GM23338 (cell line): ENCODE data around the gene ZNF674. TPM values are rescaled to one million over a fixed set of nuclear protein-coding genes. Genes with fewer than 3 reads are reported as not detected.

ENCODE experiments used
- ATAC-seq: fragments of 200-7000 bp; cut with Tn5 transposase; 3 replicates; pipeline ENCODE4 v1.9.1; 2020
- DNase-seq: peaks from one replicate; pipeline ENCODE4 v3.0.0-alpha.2; 2015; ENCODE audit warnings: low spot score
- H2AFZ ChIP-seq: fragments of 200-600 bp; sonication (generic); 2 replicates; pipeline ENCODE4 v1.8.0; 2016; ENCODE audit warnings: antibody characterized with exemption, mild to moderate bottlenecking, moderate library complexity
- H3F3A ChIP-seq: fragments of 200-600 bp; sonication (generic); replicated peaks from 2 replicates; pipeline ENCODE4 v1.8.0; 2017; ENCODE audit warnings: antibody characterized with exemption, mixed run types, low read depth
- H3K27ac ChIP-seq: fragments of 200-600 bp; sonication (generic); 2 replicates; pipeline ENCODE4 v1.6.1; 2016; ENCODE audit warnings: low read depth
- H3K27me3 ChIP-seq: fragments of 200-600 bp; sonication (generic); 2 replicates; pipeline ENCODE4 v1.8.0; 2016; ENCODE audit warnings: mild to moderate bottlenecking, mixed run types, moderate library complexity; ENCODE audit not compliant: insufficient read depth
- H3K36me3 ChIP-seq: fragments of 200-600 bp; sonication (generic); 2 replicates; pipeline ENCODE4 v1.8.0; 2016; ENCODE audit warnings: mild to moderate bottlenecking; ENCODE audit not compliant: insufficient read depth
- H3K4me1 ChIP-seq: fragments of 200-600 bp; sonication (generic); 2 replicates; pipeline ENCODE4 v1.8.0; 2016; ENCODE audit warnings: mild to moderate bottlenecking, moderate library complexity; ENCODE audit not compliant: insufficient read depth
- H3K4me2 ChIP-seq: fragments of 200-600 bp; sonication (generic); 2 replicates; pipeline ENCODE4 v1.7.1; 2017; ENCODE audit warnings: mixed run types
- H3K4me3 ChIP-seq: fragments of 200-600 bp; sonication (generic); 2 replicates; pipeline ENCODE4 v1.6.1; 2016; ENCODE audit warnings: mixed run types
- H3K79me2 ChIP-seq: fragments of 200-600 bp; sonication (generic); replicated peaks from 2 replicates; pipeline ENCODE4 v1.8.0; 2017; ENCODE audit warnings: mild to moderate bottlenecking; ENCODE audit not compliant: insufficient read depth
- H3K9me2 ChIP-seq: fragments of 200-600 bp; sonication (generic); 2 replicates; pipeline ENCODE4 v1.8.0; 2017; ENCODE audit not compliant: insufficient read depth
- H4K20me1 ChIP-seq: fragments of 200-600 bp; sonication (generic); replicated peaks from 2 replicates; pipeline ENCODE4 v1.8.0; 2017; ENCODE audit warnings: mild to moderate bottlenecking; ENCODE audit not compliant: insufficient read depth
- H3K27ac Mint-ChIP-seq: 2 replicates; pipeline ENCODE4 v1.8.0; 2020; ENCODE audit warnings: inconsistent platforms, mild to moderate bottlenecking, moderate library complexity, mixed read lengths
- H3K27me3 Mint-ChIP-seq: 3 replicates; pipeline ENCODE4 v1.8.0; 2022; ENCODE audit warnings: low read depth, mild to moderate bottlenecking, moderate library complexity, mixed read lengths, inconsistent platforms; ENCODE audit not compliant: insufficient read depth, poor library complexity
- H3K36me3 Mint-ChIP-seq: 3 replicates; pipeline ENCODE4 v1.8.0; 2021; ENCODE audit warnings: low read depth, mild to moderate bottlenecking, inconsistent platforms, moderate library complexity, mixed read lengths
- H3K4me1 Mint-ChIP-seq: 3 replicates; pipeline ENCODE4 v1.8.0; 2020; ENCODE audit warnings: mild to moderate bottlenecking, inconsistent platforms, mixed read lengths
- H3K4me3 Mint-ChIP-seq: 3 replicates; pipeline ENCODE4 v1.8.0; 2021; ENCODE audit warnings: moderate library complexity, mild to moderate bottlenecking, inconsistent platforms, mixed read lengths
- H3K9me3 Mint-ChIP-seq: 3 replicates; pipeline ENCODE4 v1.8.0; 2020; ENCODE audit warnings: moderate library complexity, mild to moderate bottlenecking, inconsistent platforms, mixed read lengths
- CREB1 ChIP-seq: fragments of 250-450 bp; sonication (Bioruptor Pico); IDR thresholded peaks from 2 replicates; pipeline ENCODE4 v1.5.0; 2020; ENCODE audit warnings: low read depth, mild to moderate bottlenecking, moderate library complexity
- EZH2 ChIP-seq: fragments of 200-600 bp; sonication (generic); IDR thresholded peaks from one replicate; pipeline ENCODE4 v1.8.0; 2017; ENCODE audit warnings: antibody characterized with exemption, mild to moderate bottlenecking, low read depth; ENCODE audit not compliant: unreplicated experiment
- EZH2phosphoT487 ChIP-seq: fragments of 200-600 bp; sonication (generic); IDR thresholded peaks from one replicate; pipeline ENCODE4 v1.8.1; 2018; ENCODE audit warnings: antibody characterized with exemption; ENCODE audit not compliant: unreplicated experiment
- POLR2AphosphoS5 ChIP-seq: IDR thresholded peaks from 2 replicates; pipeline ENCODE4 v1.6.1; 2016; ENCODE audit warnings: antibody characterized with exemption, low read depth
- ZNF114 ChIP-seq: fragments of 250-450 bp; sonication (Bioruptor Pico); IDR thresholded peaks from 2 replicates; pipeline ENCODE4 v1.5.0; 2020; ENCODE audit warnings: mild to moderate bottlenecking, moderate library complexity
- ZNF331 ChIP-seq: fragments of 250-450 bp; sonication (Bioruptor Pico); IDR thresholded peaks from 2 replicates; pipeline ENCODE4 v1.5.0; 2020; ENCODE audit warnings: low read depth, mild to moderate bottlenecking, moderate library complexity
- long read RNA-seq: library from polyadenylated mRNA; unstranded; transcript quantifications from one replicate; pipeline ENCODE4 v2.0.0, GENCODE V29; 2020; ENCODE audit not compliant: unreplicated experiment
- polyA plus RNA-seq: library from polyadenylated mRNA; unstranded; fragments of >200 nt; fragmentation: Nextera tagmentation; extraction: Ambion mirVana; gene quantifications from 2 replicates; pipeline ENCODE4 v1.2.1, GENCODE V29; 2016
- total RNA-seq: library from RNA; depleted of rRNA; stranded (reverse); fragments of >200 nt; shearing (Covaris generic); gene quantifications from 2 replicates; pipeline ENCODE4 v1.2.3, GENCODE V29; 2014; rRNA removed
- TF ChIP-seq, protein P1 (sequence below): fragments of 250-450 bp; sonication (Bioruptor Pico); IDR thresholded peaks from 2 replicates; pipeline ENCODE4 v1.5.0; 2020; ENCODE audit warnings: mild to moderate bottlenecking, moderate library complexity
- TF ChIP-seq, protein P2 (sequence below), 2 experiments: fragments of 200-600 bp in 1 of 2; sonication (generic) in 1 of 2; conservative IDR thresholded peaks; 2 replicates each; pipeline versions ENCODE4 v1.5.1 to v1.6.1; 2016 to 2017; ENCODE audit warnings: antibody characterized with exemption in 2 of 2, low read depth in 2 of 2, mild to moderate bottlenecking in 2 of 2, moderate library complexity in 1 of 2

Gene ZNF674
- 5.5 and 5.8 TPM in 2 replicates for total RNA-seq
- polyA plus RNA-seq = 2.6 and 3.0 TPM in 2 replicates
- long read RNA-seq, partial matches to known transcripts = 0 of 3 reads
- long read RNA-seq, other reads (novel, unspliced or antisense) = 3 of 3 reads

DNA sequence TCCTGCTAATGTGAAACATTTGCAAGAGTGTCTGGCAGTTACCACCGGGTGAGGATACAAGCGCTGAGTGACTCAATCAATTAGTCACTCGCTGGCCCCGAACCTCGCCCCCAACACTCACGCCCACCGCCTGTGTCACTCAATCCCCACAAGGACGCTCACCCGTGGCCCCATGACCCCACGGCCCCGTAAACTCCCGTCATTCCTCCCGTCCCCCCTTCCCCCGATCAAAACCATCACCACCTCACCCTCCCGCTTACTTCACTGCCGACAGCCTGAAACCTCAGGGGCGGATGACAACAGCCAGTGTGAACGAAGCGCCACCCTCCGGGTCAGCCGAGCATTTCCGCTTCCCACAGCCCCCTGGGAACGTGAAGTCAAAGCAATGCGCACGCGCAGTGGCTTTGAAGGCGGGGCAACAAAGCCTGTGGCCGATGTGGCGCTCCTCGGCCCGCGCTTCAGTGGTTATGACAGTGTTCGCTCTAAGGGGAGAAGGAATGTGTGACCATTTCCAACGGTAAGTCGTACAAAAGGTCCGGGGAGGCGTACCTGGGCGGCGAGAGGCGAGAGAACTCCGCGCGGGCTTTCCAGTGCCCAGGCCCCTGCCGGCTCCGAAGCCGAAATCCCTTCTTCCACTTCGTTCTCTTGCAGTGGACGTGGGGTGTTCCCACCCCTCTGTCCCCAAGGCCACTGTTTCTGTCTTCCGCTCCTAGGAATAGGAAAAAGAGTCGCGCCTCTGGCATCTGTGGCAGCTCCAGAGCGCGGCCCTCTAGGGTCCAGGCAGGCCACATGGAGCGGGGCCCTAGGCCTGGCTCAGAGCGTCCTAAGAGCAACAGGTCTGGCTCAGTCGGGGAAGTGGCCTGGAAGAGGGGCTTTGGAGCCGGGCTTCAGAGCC lies at the start of gene ZNF674:
Gene ZNF674, minus strand, starts transcription at position 311 of the 895 bp plus-strand sequence. CDS start 3,334 bp downstream, outside the sequence.
- peak within 1 kb of the TSS; percentile 86 for H3K4me3 ChIP-seq
- no peaks in the 10 kb centered on the region for H3K9me2 ChIP-seq
- no peaks in the 10 kb centered on the region for H3K27me3 Mint-ChIP-seq
- peaks cover 9% of the 10 kb centered on the region for H3K9me3 Mint-ChIP-seq
- H3K4me1 ChIP-seq = no peaks in the 10 kb centered on the region; the same call in 1 of the 2 replicates
- TF ChIP-seq, protein P1, sequence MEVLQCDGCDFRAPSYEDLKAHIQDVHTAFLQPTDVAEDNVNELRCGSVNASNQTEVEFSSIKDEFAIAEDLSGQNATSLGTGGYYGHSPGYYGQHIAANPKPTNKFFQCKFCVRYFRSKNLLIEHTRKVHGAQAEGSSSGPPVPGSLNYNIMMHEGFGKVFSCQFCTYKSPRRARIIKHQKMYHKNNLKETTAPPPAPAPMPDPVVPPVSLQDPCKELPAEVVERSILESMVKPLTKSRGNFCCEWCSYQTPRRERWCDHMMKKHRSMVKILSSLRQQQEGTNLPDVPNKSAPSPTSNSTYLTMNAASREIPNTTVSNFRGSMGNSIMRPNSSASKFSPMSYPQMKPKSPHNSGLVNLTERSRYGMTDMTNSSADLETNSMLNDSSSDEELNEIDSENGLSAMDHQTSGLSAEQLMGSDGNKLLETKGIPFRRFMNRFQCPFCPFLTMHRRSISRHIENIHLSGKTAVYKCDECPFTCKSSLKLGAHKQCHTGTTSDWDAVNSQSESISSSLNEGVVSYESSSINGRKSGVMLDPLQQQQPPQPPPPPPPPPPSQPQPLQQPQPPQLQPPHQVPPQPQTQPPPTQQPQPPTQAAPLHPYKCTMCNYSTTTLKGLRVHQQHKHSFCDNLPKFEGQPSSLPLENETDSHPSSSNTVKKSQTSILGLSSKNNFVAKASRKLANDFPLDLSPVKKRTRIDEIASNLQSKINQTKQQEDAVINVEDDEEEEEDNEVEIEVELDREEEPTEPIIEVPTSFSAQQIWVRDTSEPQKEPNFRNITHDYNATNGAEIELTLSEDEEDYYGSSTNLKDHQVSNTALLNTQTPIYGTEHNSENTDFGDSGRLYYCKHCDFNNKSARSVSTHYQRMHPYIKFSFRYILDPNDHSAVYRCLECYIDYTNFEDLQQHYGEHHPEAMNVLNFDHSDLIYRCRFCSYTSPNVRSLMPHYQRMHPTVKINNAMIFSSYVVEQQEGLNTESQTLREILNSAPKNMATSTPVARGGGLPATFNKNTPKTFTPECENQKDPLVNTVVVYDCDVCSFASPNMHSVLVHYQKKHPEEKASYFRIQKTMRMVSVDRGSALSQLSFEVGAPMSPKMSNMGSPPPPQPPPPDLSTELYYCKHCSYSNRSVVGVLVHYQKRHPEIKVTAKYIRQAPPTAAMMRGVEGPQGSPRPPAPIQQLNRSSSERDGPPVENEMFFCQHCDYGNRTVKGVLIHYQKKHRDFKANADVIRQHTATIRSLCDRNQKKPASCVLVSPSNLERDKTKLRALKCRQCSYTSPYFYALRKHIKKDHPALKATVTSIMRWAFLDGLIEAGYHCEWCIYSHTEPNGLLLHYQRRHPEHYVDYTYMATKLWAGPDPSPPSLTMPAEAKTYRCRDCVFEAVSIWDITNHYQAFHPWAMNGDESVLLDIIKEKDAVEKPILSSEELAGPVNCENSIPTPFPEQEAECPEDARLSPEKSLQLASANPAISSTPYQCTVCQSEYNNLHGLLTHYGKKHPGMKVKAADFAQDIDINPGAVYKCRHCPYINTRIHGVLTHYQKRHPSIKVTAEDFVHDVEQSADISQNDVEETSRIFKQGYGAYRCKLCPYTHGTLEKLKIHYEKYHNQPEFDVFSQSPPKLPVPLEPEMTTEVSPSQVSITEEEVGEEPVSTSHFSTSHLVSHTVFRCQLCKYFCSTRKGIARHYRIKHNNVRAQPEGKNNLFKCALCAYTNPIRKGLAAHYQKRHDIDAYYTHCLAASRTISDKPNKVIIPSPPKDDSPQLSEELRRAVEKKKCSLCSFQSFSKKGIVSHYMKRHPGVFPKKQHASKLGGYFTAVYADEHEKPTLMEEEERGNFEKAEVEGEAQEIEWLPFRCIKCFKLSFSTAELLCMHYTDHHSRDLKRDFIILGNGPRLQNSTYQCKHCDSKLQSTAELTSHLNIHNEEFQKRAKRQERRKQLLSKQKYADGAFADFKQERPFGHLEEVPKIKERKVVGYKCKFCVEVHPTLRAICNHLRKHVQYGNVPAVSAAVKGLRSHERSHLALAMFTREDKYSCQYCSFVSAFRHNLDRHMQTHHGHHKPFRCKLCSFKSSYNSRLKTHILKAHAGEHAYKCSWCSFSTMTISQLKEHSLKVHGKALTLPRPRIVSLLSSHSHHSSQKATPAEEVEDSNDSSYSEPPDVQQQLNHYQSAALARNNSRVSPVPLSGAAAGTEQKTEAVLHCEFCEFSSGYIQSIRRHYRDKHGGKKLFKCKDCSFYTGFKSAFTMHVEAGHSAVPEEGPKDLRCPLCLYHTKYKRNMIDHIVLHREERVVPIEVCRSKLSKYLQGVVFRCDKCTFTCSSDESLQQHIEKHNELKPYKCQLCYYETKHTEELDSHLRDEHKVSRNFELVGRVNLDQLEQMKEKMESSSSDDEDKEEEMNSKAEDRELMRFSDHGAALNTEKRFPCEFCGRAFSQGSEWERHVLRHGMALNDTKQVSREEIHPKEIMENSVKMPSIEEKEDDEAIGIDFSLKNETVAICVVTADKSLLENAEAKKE (CRISPR knock-in tag) = no peak
- no peak for TF ChIP-seq ZNF114 (CRISPR knock-in tag)
- TF ChIP-seq ZNF331 (CRISPR knock-in tag) = no peak
- peak; percentile 83 for TF ChIP-seq POLR2AphosphoS5
- TF ChIP-seq, protein P2, sequence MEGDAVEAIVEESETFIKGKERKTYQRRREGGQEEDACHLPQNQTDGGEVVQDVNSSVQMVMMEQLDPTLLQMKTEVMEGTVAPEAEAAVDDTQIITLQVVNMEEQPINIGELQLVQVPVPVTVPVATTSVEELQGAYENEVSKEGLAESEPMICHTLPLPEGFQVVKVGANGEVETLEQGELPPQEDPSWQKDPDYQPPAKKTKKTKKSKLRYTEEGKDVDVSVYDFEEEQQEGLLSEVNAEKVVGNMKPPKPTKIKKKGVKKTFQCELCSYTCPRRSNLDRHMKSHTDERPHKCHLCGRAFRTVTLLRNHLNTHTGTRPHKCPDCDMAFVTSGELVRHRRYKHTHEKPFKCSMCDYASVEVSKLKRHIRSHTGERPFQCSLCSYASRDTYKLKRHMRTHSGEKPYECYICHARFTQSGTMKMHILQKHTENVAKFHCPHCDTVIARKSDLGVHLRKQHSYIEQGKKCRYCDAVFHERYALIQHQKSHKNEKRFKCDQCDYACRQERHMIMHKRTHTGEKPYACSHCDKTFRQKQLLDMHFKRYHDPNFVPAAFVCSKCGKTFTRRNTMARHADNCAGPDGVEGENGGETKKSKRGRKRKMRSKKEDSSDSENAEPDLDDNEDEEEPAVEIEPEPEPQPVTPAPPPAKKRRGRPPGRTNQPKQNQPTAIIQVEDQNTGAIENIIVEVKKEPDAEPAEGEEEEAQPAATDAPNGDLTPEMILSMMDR (conservative IDR thresholded peaks at IDR 0.05; ENCODE audit: low read depth in 2 of 2) = peak; percentile 31 to 52; a peak in 3 of 4 replicates
- no peak for TF ChIP-seq CREB1 (CRISPR knock-in tag)
- no peak for TF ChIP-seq EZH2phosphoT487
- no peak for TF ChIP-seq EZH2
- H3K27ac ChIP-seq = peak within 1 kb of the TSS; percentile 79
- peaks cover 42% of the 10 kb centered on the region for H3K79me2 ChIP-seq
- H3K36me3 ChIP-seq = peaks cover 16% of the 10 kb centered on the region; the same call in 1 of the 2 replicates
- no peaks in the 10 kb centered on the region for H3F3A ChIP-seq
- H3K27ac Mint-ChIP-seq = peak within 1 kb of the TSS; percentile 92
- peaks cover 23% of the 10 kb centered on the region for H3K4me1 Mint-ChIP-seq
- H2AFZ ChIP-seq = no peak within 1 kb of the TSS
- peak; percentile 92 for DNase-seq
- peak within 1 kb of the TSS; percentile 97 for H3K4me3 Mint-ChIP-seq
- H4K20me1 ChIP-seq = no peaks in the 10 kb centered on the region
- peak within 1 kb of the TSS; percentile 90 for H3K4me2 ChIP-seq
- H3K36me3 Mint-ChIP-seq = peaks cover 43% of the 10 kb centered on the region
- ATAC-seq = peak; percentile 93
- H3K27me3 ChIP-seq = no peaks in the 10 kb centered on the region
